HEK293 (cell line): Measurements from ENCODE around the gene PPIL4.

Experiments
- CTCF ChIA-PET: fragments of 350-600 bp; formaldehyde crosslinking; extraction: SDS; loops from one replicate; lab custom pipeline; 2021; ENCODE audit warnings: antibody characterized with exemption; lab: Yijun Ruan, JAX
- POLR2A ChIA-PET: fragments of 300-600 bp; formaldehyde crosslinking; extraction: SDS; loops from one replicate; lab custom pipeline; 2020; ENCODE audit warnings: antibody characterized with exemption, inconsistent platforms; lab: Yijun Ruan, JAX
- H3K27ac ChIP-seq: fragments of 200-500 bp; sonication (Bioruptor generic); 2 replicates; pipeline ENCODE4 v1.5.1; 2014; ENCODE audit warnings: low read depth, low read length, control low read depth, inconsistent platforms; ENCODE audit errors: extremely low read depth
- H3K36me3 ChIP-seq, 2 experiments: fragments of 200-500 bp in 1 of 2; sonication (Bioruptor generic) in 1 of 2; 1 replicate in 1 of 2; 2 replicates in 1 of 2; pipeline ENCODE4 v1.5.1; 2014 to 2017; ENCODE audit warnings: inconsistent platforms in 2 of 2, low read length in 2 of 2; ENCODE audit not compliant: control insufficient read depth in 2 of 2, insufficient read depth in 1 of 2
- H3K4me1 ChIP-seq: fragments of 200-500 bp; sonication (Bioruptor generic); 2 replicates; pipeline ENCODE4 v1.5.1; 2014; ENCODE audit warnings: mild to moderate bottlenecking, low read length, inconsistent platforms; ENCODE audit not compliant: control insufficient read depth, insufficient read depth
- H3K4me3 ChIP-seq: 2 replicates; pipeline ENCODE4 v1.5.1; 2011; ENCODE audit warnings: low read depth, mild to moderate bottlenecking, control low read depth, low read length, moderate library complexity
- H3K9me3 ChIP-seq: fragments of 200-500 bp; sonication (Bioruptor generic); 2 replicates; pipeline ENCODE4 v1.5.1; 2014; ENCODE audit warnings: low read depth, low read length, inconsistent platforms; ENCODE audit not compliant: control insufficient read depth, insufficient read depth
- IKZF3 ChIP-seq: fragments of 450-650 bp; IDR thresholded peaks from 2 replicates; pipeline ENCODE4 v1.5.0; 2018; ENCODE audit warnings: missing biosample characterization, mild to moderate bottlenecking, missing genetic modification characterization, moderate library complexity
- KLF10 ChIP-seq: fragments of 450-650 bp; IDR thresholded peaks from 2 replicates; pipeline ENCODE4 v1.5.1; 2018; ENCODE audit warnings: missing biosample characterization, mild to moderate bottlenecking, missing genetic modification characterization
- PRDM2 ChIP-seq: fragments of 450-650 bp; formaldehyde crosslinking; IDR thresholded peaks from 2 replicates; pipeline ENCODE4 v1.5.1; 2016; ENCODE audit warnings: missing biosample characterization, missing genetic modification characterization, borderline replicate concordance
- REPIN1 ChIP-seq: fragments of 450-650 bp; formaldehyde crosslinking; IDR thresholded peaks from 2 replicates; pipeline ENCODE4 v1.5.1; 2017; ENCODE audit warnings: missing biosample characterization, missing genetic modification characterization, low read depth
- ZBTB48 ChIP-seq: fragments of 450-650 bp; formaldehyde crosslinking; IDR thresholded peaks from 2 replicates; pipeline ENCODE4 v1.5.1; 2016; ENCODE audit warnings: missing biosample characterization, missing genetic modification characterization
- ZFP41 ChIP-seq: fragments of 450-650 bp; formaldehyde crosslinking; IDR thresholded peaks from 2 replicates; pipeline ENCODE4 v1.5.1; 2016; ENCODE audit warnings: missing biosample characterization, missing genetic modification characterization, borderline replicate concordance
- ZNF214 ChIP-seq: fragments of 450-650 bp; formaldehyde crosslinking; IDR thresholded peaks from 2 replicates; pipeline ENCODE4 v1.5.1; 2017; ENCODE audit warnings: missing biosample characterization, mild to moderate bottlenecking, missing genetic modification characterization, borderline replicate concordance
- ZNF23 ChIP-seq: fragments of 450-650 bp; formaldehyde crosslinking; IDR thresholded peaks from 2 replicates; pipeline ENCODE4 v1.5.1; 2016; ENCODE audit warnings: missing biosample characterization, missing genetic modification characterization, borderline replicate concordance
- ZNF426 ChIP-seq: fragments of 450-650 bp; formaldehyde crosslinking; IDR thresholded peaks from 2 replicates; pipeline ENCODE4 v1.5.1; 2017; ENCODE audit warnings: missing biosample characterization, missing genetic modification characterization, mild to moderate bottlenecking, inconsistent platforms, moderate library complexity
- ZNF473 ChIP-seq: fragments of 450-650 bp; formaldehyde crosslinking; IDR thresholded peaks from 2 replicates; pipeline ENCODE4 v1.5.1; 2017; ENCODE audit warnings: missing biosample characterization, missing genetic modification characterization
- ZNF501 ChIP-seq: fragments of 450-650 bp; formaldehyde crosslinking; IDR thresholded peaks from 2 replicates; pipeline ENCODE4 v1.5.1; 2016; ENCODE audit warnings: missing biosample characterization, missing genetic modification characterization
- ZNF518A ChIP-seq: fragments of 450-650 bp; formaldehyde crosslinking; conservative IDR thresholded peaks from 2 replicates; pipeline ENCODE4 v1.5.1; 2016; ENCODE audit warnings: low read depth, missing biosample characterization, missing genetic modification characterization
- ZNF600 ChIP-seq: fragments of 450-650 bp; formaldehyde crosslinking; IDR thresholded peaks from 2 replicates; pipeline ENCODE4 v1.5.1; 2016; ENCODE audit warnings: missing biosample characterization, missing genetic modification characterization
- ZNF692 ChIP-seq: fragments of 450-650 bp; formaldehyde crosslinking; IDR thresholded peaks from 2 replicates; pipeline ENCODE4 v1.5.1; 2016; ENCODE audit warnings: missing biosample characterization, missing genetic modification characterization
- ZNF837 ChIP-seq: fragments of 450-650 bp; formaldehyde crosslinking; IDR thresholded peaks from 2 replicates; pipeline ENCODE4 v1.5.1; 2016; ENCODE audit warnings: missing biosample characterization, missing genetic modification characterization
- ZSCAN16 ChIP-seq: fragments of 450-650 bp; formaldehyde crosslinking; IDR thresholded peaks from 2 replicates; pipeline ENCODE4 v1.5.1; 2016; ENCODE audit warnings: missing biosample characterization, missing genetic modification characterization
- ZSCAN4 ChIP-seq: fragments of 450-650 bp; formaldehyde crosslinking; IDR thresholded peaks from 2 replicates; pipeline ENCODE4 v1.5.1; 2017; ENCODE audit warnings: missing biosample characterization, missing genetic modification characterization

Gene PPIL4

GRCh38 chr6:149459761-149460160, 86.1 kb downstream of the PPIL4 start:
- ChIA-PET POLR2A (interaction anchor here (0.5 kb wide), 1 partner anchor 39 kb away, joined by 4 read pairs; no protein-coding TSS in a partner anchor), CTCF (interaction anchor here (1.0 to 1.5 kb wide), 2 partner anchors 11 to 57 kb away, joined by 3 read pairs; no protein-coding TSS in a partner anchor)
- no peaks in the 10 kb centered on the region for H3K36me3 ChIP-seq
- no peak overlapping the region for H3K27ac ChIP-seq
- H3K9me3 ChIP-seq: no peaks in the 10 kb centered on the region
- TF ChIP-seq ZNF518A (tag by site-specific recombination) (no peak), ZNF473 (tag by site-specific recombination) (no peak), PRDM2 (tag by site-specific recombination) (no peak), REPIN1 (no peak), ZNF501 (tag by site-specific recombination) (no peak), ZFP41 (no peak), ZNF600 (no peak), ZSCAN4 (tag by site-specific recombination) (no peak), ZNF426 (tag by site-specific recombination) (no peak), ZBTB48 (no peak), ZNF214 (tag by site-specific recombination) (no peak), KLF10 (tag by site-specific recombination) (no peak), ZSCAN16 (tag by site-specific recombination) (no peak), IKZF3 (tag by site-specific recombination) (no peak), ZNF837 (tag by site-specific recombination) (no peak), ZNF23 (tag by site-specific recombination) (no peak), ZNF692 (no peak)
- TF ChIP-seq, all 188 proteins: peak for 0
- Histone ChIP-seq H3K4me1 (no peaks in the 10 kb centered on the region), H3K4me3 (no peak overlapping the region)
